SK-N-SH treated with all-trans-retinoic acid at 6 μM for 48 hours (cell line): Measurements from ENCODE around the gene SEC31B.

ENCODE experiments used
- ARNTL ChIP-seq: fragments of 450-650 bp; formaldehyde crosslinking; IDR thresholded peaks from 2 replicates; pipeline ENCODE4 v1.5.0; 2020; ENCODE audit warnings: low read depth, mild to moderate bottlenecking, moderate library complexity, borderline replicate concordance
- CREB5 ChIP-seq: fragments of 250-450 bp; sonication (Bioruptor Pico); IDR thresholded peaks from 2 replicates; pipeline ENCODE4 v1.5.1; 2020; ENCODE audit warnings: low read depth, mild to moderate bottlenecking, moderate library complexity
- CSRNP3 ChIP-seq: fragments of 250-450 bp; sonication (Bioruptor Pico); IDR thresholded peaks from 2 replicates; pipeline ENCODE4 v1.5.1; 2021; ENCODE audit warnings: mild to moderate bottlenecking, moderate library complexity
- ESRRG ChIP-seq: fragments of 250-450 bp; sonication (Bioruptor Pico); IDR thresholded peaks from 2 replicates; pipeline ENCODE4 v1.6.1; 2021; ENCODE audit warnings: mild to moderate bottlenecking
- GLIS3 ChIP-seq: fragments of 250-450 bp; sonication (Bioruptor Pico); IDR thresholded peaks from 2 replicates; pipeline ENCODE4 v1.5.0; 2020; ENCODE audit warnings: mild to moderate bottlenecking, moderate library complexity
- OSR1 ChIP-seq: fragments of 250-450 bp; sonication (Bioruptor Pico); IDR thresholded peaks from 2 replicates; pipeline ENCODE4 v1.8.0; 2022; ENCODE audit warnings: moderate library complexity, mild to moderate bottlenecking, inconsistent platforms
- PATZ1 ChIP-seq: fragments of 250-450 bp; sonication (Bioruptor Pico); IDR thresholded peaks from 2 replicates; pipeline ENCODE4 v1.8.0; 2020; ENCODE audit warnings: mild to moderate bottlenecking, moderate library complexity, borderline replicate concordance
- PPARA ChIP-seq: fragments of 250-450 bp; sonication (Bioruptor Pico); IDR thresholded peaks from 2 replicates; pipeline ENCODE4 v1.5.0; 2020; ENCODE audit warnings: mild to moderate bottlenecking, borderline replicate concordance
- TCF4 ChIP-seq: fragments of 250-450 bp; sonication (Bioruptor Pico); IDR thresholded peaks from 2 replicates; pipeline ENCODE4 v1.8.0; 2021; ENCODE audit warnings: mild to moderate bottlenecking, moderate library complexity, borderline replicate concordance
- TSHZ2 ChIP-seq: fragments of 250-450 bp; sonication (Bioruptor Pico); IDR thresholded peaks from 2 replicates; pipeline ENCODE4 v1.5.0; 2020; ENCODE audit warnings: mild to moderate bottlenecking, moderate library complexity
- ZC3H10 ChIP-seq: fragments of 250-450 bp; sonication (Bioruptor Pico); IDR thresholded peaks from 2 replicates; pipeline ENCODE4 v1.5.1; 2021; ENCODE audit warnings: mild to moderate bottlenecking, moderate library complexity
- ZFP30 ChIP-seq: fragments of 450-650 bp; formaldehyde crosslinking; IDR thresholded peaks from 2 replicates; pipeline ENCODE4 v1.5.0; 2022; ENCODE audit warnings: mild to moderate bottlenecking, moderate library complexity
- ZNF565 ChIP-seq: fragments of 450-650 bp; formaldehyde crosslinking; conservative IDR thresholded peaks from 2 replicates; pipeline ENCODE4 v1.5.0; 2020; ENCODE audit warnings: low read depth, mild to moderate bottlenecking, moderate library complexity
- ZNF70 ChIP-seq: fragments of 450-650 bp; formaldehyde crosslinking; IDR thresholded peaks from 2 replicates; pipeline ENCODE4 v1.5.0; 2020; ENCODE audit warnings: mild to moderate bottlenecking, moderate library complexity

GRCh38 chr10:100487529-100487928, 32.1 kb downstream of the SEC31B start:
- TF ChIP-seq GLIS3 (CRISPR knock-in tag) = no peak
- no peak for TF ChIP-seq CSRNP3
- no peak for TF ChIP-seq ARNTL
- TF ChIP-seq TSHZ2 = no peak
- no peak for TF ChIP-seq PATZ1 (CRISPR knock-in tag)
- TF ChIP-seq OSR1 (CRISPR knock-in tag) = no peak
- TF ChIP-seq ZC3H10 (CRISPR knock-in tag) = no peak
- no peak for TF ChIP-seq CREB5 (CRISPR knock-in tag)
- TF ChIP-seq ZFP30 (CRISPR knock-in tag) = no peak
- TF ChIP-seq TCF4 (CRISPR knock-in tag) = no peak
- no peak for TF ChIP-seq ESRRG
- no peak for TF ChIP-seq PPARA (CRISPR knock-in tag)
- TF ChIP-seq ZNF565 (CRISPR knock-in tag) = no peak
- TF ChIP-seq ZNF70 (CRISPR knock-in tag) = no peak
